Stimulated activated CD4-positive, alpha-beta T cell treated with anti-CD3 and anti-CD28 coated beads, Interleukin-4, amount 100 ng/mL, for 24 hours (primary cell): ENCODE results near the gene CLK1.

Experiments
- DNase-seq: peaks from one replicate; pipeline ENCODE4 v3.0.0-alpha.2; 2020

The CLK1 gene

DNA sequence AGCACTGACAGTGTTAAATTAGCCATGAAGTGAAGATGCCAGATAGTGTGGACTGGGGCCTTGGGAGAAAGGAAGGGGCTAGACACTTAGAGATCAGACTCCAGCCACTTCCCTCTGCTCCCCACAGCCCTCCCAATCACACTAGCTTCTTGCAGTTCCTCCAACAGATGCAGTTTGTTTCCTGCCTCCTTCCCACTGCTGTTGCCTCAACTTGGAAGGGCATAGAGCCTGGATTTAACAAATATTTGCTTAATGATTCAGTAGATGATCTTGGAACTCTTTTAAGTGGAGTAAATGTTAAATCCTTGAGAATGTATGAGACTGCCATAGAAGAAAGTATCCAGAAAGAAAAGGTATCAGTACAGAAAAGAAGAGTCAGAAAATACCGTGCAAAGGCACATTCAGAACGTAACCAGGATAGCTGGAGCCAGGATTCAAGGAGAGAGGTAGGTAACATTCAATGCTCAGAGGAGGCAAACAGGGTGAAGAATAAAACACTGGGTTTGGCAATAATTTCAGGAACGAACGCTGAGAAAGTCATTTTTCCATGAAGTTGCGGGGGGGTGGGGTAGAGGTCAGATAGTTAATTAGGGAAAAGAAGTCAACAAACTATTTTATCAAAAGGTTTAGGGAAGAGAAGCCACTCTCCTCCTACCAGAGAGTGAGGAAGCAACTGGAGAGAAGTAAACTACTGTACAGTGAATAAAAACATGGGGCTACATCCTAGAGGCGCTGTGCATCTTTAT, 54.0 kb downstream of the CLK1 start:
- DNase-seq = no peak

DNA sequence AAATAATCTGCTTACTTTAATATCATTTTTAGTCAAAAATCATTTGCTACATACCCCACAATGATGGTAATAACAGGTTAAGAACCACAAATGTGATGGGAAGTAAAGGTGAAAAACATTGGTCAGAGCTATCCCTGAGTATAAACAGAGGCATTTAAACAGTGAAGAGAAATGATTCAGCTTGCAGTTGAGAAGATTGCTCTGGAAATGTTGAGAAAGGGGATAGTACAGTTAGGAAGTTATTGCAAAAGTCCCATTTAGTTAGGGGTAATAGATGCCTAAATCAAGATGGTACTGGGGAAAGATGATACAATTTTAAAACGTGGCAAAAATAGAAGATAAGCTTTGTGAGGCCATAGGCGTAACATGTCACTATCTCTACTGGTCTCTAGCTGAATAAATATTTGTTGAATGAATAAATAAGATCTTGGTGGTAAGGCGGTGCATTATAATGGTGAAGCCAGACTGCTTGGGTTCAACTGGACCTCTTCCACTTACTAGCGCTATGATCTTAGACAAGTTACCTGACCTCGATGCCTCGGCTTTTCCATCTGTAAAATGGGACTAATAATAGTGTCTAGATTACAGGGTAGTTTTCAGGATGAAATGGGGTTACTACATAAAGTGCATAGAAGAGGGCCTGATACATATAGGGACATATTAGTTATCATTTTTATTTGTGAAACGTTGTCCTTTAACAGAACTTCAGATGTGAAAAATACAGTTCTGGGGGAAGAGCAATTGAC, 54.8 kb downstream of the CLK1 start:
- no peak for DNase-seq
